HFF-Myc (cell line): ENCODE data around the gene BDP1.
"Not testable (repeated sequence)": the region's sequence is repeated elsewhere in the genome, so short reads cannot be mapped to it uniquely, and the experiment has no call there.

Experiments
- DNase-seq: peaks from one replicate; pipeline ENCODE4 v3.0.0-alpha.2; 2011; ENCODE audit warnings: low read depth; ENCODE audit errors: extremely low read depth
- H3K4me3 ChIP-seq: replicated peaks from 2 replicates; pipeline ENCODE4 v1.5.1; 2011; ENCODE audit warnings: low read depth, mild to moderate bottlenecking, control low read depth, low read length
- CTCF ChIP-seq: IDR thresholded peaks from 2 replicates; pipeline ENCODE4 v1.5.1; 2012; ENCODE audit warnings: mild to moderate bottlenecking, low read depth, low read length, control low read depth; ENCODE audit errors: missing control alignments

The BDP1 gene

GRCh38 chr5:71455427-71456361 lies at the start of gene BDP1:
BDP1 (plus strand) TSS chr5:71455651; CDS start chr5:71455878, 227 bp downstream.
- DNase-seq: peak; percentile 81
- peak; percentile 18 for TF ChIP-seq CTCF
- peak within 1 kb of the TSS; percentile 71 for H3K4me3 ChIP-seq

GRCh38 chr5:71410088-71410487 lies 45.4 kb upstream of the BDP1 start:
- H3K4me3 ChIP-seq: not testable (repeated sequence)

GRCh38 chr5:71415626-71416025 lies 39.8 kb upstream of the BDP1 start:
- DNase-seq, H3K4me3 ChIP-seq: not testable (repeated sequence)

More at GRCh38 chr5:71410088-71410487, 45.4 kb upstream of the BDP1 start:
- DNase-seq: not testable (repeated sequence)

GRCh38 chr5:71418026-71418425 lies 37.4 kb upstream of the BDP1 start:
- not testable (repeated sequence) for DNase-seq, H3K4me3 ChIP-seq

- not testable (repeated sequence) for DNase-seq, H3K4me3 ChIP-seq
Observed at GRCh38 chr5:71421278-71421677, 34.2 kb upstream of the BDP1 start.

- not testable (repeated sequence) for DNase-seq, H3K4me3 ChIP-seq
Observed at GRCh38 chr5:71423896-71424295, 31.6 kb upstream of the BDP1 start.

GRCh38 chr5:71426686-71427474 lies 28.6 kb upstream of the BDP1 start:
- not testable (repeated sequence) for H3K4me3 ChIP-seq, DNase-seq

- not testable (repeated sequence) for H3K4me3 ChIP-seq, DNase-seq
Observed at GRCh38 chr5:71432410-71432809, 23.0 kb upstream of the BDP1 start.

- DNase-seq, H3K4me3 ChIP-seq: not testable (repeated sequence)
Observed at GRCh38 chr5:71434825-71435224, 20.6 kb upstream of the BDP1 start.

- DNase-seq: not testable (repeated sequence)
Observed at GRCh38 chr5:71441564-71441963, 13.9 kb upstream of the BDP1 start.

GRCh38 chr5:71443891-71444290 lies 11.6 kb upstream of the BDP1 start:
- H3K4me3 ChIP-seq, DNase-seq: not testable (repeated sequence)

More at GRCh38 chr5:71441564-71441963, 13.9 kb upstream of the BDP1 start:
- H3K4me3 ChIP-seq: not testable (repeated sequence)

GRCh38 chr5:71445015-71445414 lies 10.4 kb upstream of the BDP1 start:
- H3K4me3 ChIP-seq, DNase-seq: not testable (repeated sequence)

GRCh38 chr5:71445523-71446152 lies 9.8 kb upstream of the BDP1 start:
- DNase-seq, H3K4me3 ChIP-seq: not testable (repeated sequence)

GRCh38 chr5:71446540-71447216 lies 8.8 kb upstream of the BDP1 start:
- not testable (repeated sequence) for DNase-seq, H3K4me3 ChIP-seq
